ENCODE results near the gene COL4A6. TPM values are rescaled to one million over a fixed set of nuclear protein-coding genes. Genes with fewer than 3 reads are reported as not detected.

COL4A6 gene
- total RNA-seq, 1 donor from 2014 or later: 10.3 TPM

GRCh38 chrX:108235986-108236385 lies 202.2 kb downstream of the COL4A6 start:
- TF ChIP-seq POLR2AphosphoS5 (IDR thresholded peaks at IDR 0.05; ENCODE audit: insufficient read depth in 1 of 2, low read depth in 1 of 2): no peak
- TF ChIP-seq POLR2A (IDR thresholded peaks at IDR 0.05): no peak
- TF ChIP-seq CTCF (IDR thresholded peaks at IDR 0.05): no peak
- Histone ChIP-seq H3K4me1 (no peaks in the 10 kb centered on the region), H3K4me3 (no peak overlapping the region), H3K27ac (no peak overlapping the region), H3K36me3 (no peaks in the 10 kb centered on the region), H3K27me3 (no peaks in the 10 kb centered on the region), H3K9me3 (no peaks in the 10 kb centered on the region)
- no peak for DNase-seq (ENCODE audit: extremely low spot score in 2 of 2)
- intact Hi-C loops (cut with DNase I): no loop called here

DNA sequence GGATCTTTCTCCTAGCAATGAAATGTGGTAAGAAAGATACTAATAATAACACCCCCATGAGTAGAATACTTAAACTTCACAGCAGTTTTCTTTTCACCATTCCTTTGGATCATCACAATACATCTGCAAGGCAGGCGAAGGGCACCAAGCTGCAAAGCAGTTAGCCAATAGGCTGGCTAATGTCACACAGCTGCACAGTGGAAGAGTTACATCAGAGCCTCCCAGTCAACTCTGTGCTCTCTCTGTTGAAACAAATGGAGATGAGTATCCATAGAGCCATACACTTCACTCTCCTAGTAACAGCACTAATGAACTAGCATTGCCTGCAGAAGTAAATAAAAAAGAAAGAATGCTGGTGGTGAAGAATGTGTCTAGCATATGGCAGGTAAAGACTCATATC lies 207.6 kb downstream of the COL4A6 start:
- Histone ChIP-seq H3K27me3 (no peaks in the 10 kb centered on the region), H3K4me1 (no peaks in the 10 kb centered on the region), H3K27ac (no peak overlapping the region), H3K9me3 (no peaks in the 10 kb centered on the region), H3K4me3 (no peak overlapping the region), H3K36me3 (no peaks in the 10 kb centered on the region)
- intact Hi-C loops (cut with DNase I): no loop called here
- TF ChIP-seq POLR2A (IDR thresholded peaks at IDR 0.05) (no peak), CTCF (IDR thresholded peaks at IDR 0.05) (no peak), POLR2AphosphoS5 (IDR thresholded peaks at IDR 0.05; ENCODE audit: insufficient read depth in 1 of 2, low read depth in 1 of 2) (no peak)
- DNase-seq (ENCODE audit: extremely low spot score in 2 of 2): no peak

GRCh38 chrX:108224727-108225621 lies 213.2 kb downstream of the COL4A6 start:
- Histone ChIP-seq H3K4me1 (peaks cover 5% of the 10 kb centered on the region), H3K27ac (peak overlapping the region; percentile 54), H3K9me3 (no peaks in the 10 kb centered on the region), H3K36me3 (no peaks in the 10 kb centered on the region), H3K4me3 (no peak overlapping the region), H3K27me3 (no peaks in the 10 kb centered on the region)
- no peak for TF ChIP-seq POLR2A (IDR thresholded peaks at IDR 0.05)
- TF ChIP-seq CTCF (IDR thresholded peaks at IDR 0.05): peak in 2 of 3 experiments; percentile 35 to 37
- intact Hi-C loops (cut with DNase I): no loop called here
- no peak for DNase-seq (ENCODE audit: extremely low spot score in 2 of 2)

DNA sequence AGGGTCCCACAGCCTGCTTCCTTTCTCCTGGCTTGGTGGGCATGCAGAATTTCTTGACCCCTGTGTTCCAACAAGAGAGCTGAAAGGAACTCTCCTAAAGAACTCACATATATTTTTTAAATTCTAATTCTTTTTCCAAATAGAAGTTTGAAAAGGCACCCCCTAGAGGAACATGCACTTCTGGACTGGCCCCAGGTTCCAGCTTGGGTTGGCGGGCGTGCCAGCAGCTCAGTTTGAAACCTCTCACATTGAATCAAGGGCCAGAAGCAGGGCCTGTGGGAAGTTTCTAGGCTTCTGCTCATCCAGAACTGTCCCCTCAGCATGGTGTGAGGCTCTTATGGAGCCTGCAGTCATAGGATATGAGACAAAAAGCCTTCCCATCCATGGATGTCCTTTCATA lies 214.0 kb downstream of the COL4A6 start:
- TF ChIP-seq CTCF (IDR thresholded peaks at IDR 0.05) (no peak), POLR2A (IDR thresholded peaks at IDR 0.05) (no peak), POLR2AphosphoS5 (IDR thresholded peaks at IDR 0.05; ENCODE audit: insufficient read depth in 1 of 2, low read depth in 1 of 2) (no peak)
- Histone ChIP-seq H3K4me1 (peaks cover 5% of the 10 kb centered on the region), H3K9me3 (no peaks in the 10 kb centered on the region), H3K4me3 (no peak overlapping the region), H3K27me3 (no peaks in the 10 kb centered on the region), H3K27ac (peak overlapping the region; percentile 54), H3K36me3 (no peaks in the 10 kb centered on the region)
- intact Hi-C loops (cut with DNase I): no loop called here
- no peak for DNase-seq (ENCODE audit: extremely low spot score in 2 of 2)

DNA sequence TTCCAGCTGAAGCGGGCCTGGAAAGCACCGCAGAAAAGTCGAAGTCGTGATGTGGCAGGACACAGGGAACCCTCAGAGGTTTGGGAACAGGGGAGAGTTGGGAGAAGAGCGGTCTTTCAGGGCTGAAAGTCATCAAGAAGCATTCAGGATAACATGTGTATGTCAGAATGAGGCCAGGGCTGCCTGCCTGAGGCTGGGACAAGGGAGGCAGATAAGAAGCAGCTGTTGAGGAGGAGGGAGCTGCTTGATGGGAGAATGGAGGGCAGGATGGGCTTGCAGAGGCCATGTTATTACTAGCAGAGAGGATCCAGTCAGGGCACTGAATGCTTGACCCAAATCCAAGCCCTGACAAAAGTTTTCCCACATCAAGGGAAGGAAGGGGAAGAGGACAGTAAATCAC lies 214.6 kb downstream of the COL4A6 start:
- H3K9me3 ChIP-seq: no peaks in the 10 kb centered on the region
- H3K27ac ChIP-seq: peak overlapping the region; percentile 54
- intact Hi-C loops (cut with DNase I): no loop called here
- no peaks in the 10 kb centered on the region for H3K27me3 ChIP-seq
- no peak for DNase-seq (ENCODE audit: extremely low spot score in 2 of 2)
- no peaks in the 10 kb centered on the region for H3K36me3 ChIP-seq
- H3K4me1 ChIP-seq: peaks cover 5% of the 10 kb centered on the region
- no peak overlapping the region for H3K4me3 ChIP-seq
- TF ChIP-seq POLR2AphosphoS5 (IDR thresholded peaks at IDR 0.05; ENCODE audit: insufficient read depth in 1 of 2, low read depth in 1 of 2) (no peak), POLR2A (IDR thresholded peaks at IDR 0.05) (no peak), CTCF (IDR thresholded peaks at IDR 0.05) (no peak)

Measured in vagina (tissue), 2 donors.